HG03039 (cell line): ENCODE data around the gene JDP2.
"Not testable (repeated sequence)": the region's sequence is repeated elsewhere in the genome, so short reads cannot be mapped to it uniquely, and the experiment has no call there.

Experiments
- ATAC-seq: cut with Tn5 transposase; IDR thresholded peaks from one replicate; pipeline ENCODE4 v1.9.1; 2021; ENCODE audit warnings: mild to moderate bottlenecking, moderate library complexity; ENCODE audit not compliant: unreplicated experiment

JDP2 gene

GRCh38 chr14:75427482-75428229 lies at the start of gene JDP2:
Gene JDP2 (plus strand): TSS chr14:75428022. CDS start chr14:75437921, 9,899 bp downstream.
- ATAC-seq, result peak; percentile 43

- ATAC-seq, result no peak
Measured at GRCh38 chr14:75379246-75379929, 48.4 kb upstream of the JDP2 start.

GRCh38 chr14:75379930-75380270 lies 47.9 kb upstream of the JDP2 start:
- no peak for ATAC-seq

- ATAC-seq, result no peak
Measured at GRCh38 chr14:75380656-75381055, 47.2 kb upstream of the JDP2 start.

GRCh38 chr14:75381642-75382041 lies 46.2 kb upstream of the JDP2 start:
- no peak for ATAC-seq

- ATAC-seq, result not testable (repeated sequence)
Measured at GRCh38 chr14:75383219-75383618, 44.6 kb upstream of the JDP2 start.

DNA sequence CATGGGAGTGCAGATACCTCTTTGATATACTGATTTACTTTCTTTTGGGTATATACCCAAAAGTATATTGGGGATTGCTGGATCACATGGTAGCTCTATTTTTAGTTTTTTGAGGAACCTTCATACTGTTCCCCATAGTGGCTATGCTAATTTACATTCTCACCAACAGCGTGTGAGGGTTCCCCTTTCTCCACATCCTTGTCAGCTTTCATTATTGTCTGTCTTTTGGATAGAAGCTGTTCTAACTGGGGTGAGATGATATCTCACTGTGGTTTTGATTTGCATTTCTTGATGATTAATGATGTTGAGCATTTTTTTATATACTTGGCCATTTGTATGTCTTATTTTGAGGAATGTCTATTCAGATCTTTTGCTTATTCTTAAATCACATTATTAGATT lies 44.1 kb upstream of the JDP2 start:
- ATAC-seq, result no peak

- ATAC-seq, result no peak
Measured at GRCh38 chr14:75389679-75390078, 38.1 kb upstream of the JDP2 start.

DNA sequence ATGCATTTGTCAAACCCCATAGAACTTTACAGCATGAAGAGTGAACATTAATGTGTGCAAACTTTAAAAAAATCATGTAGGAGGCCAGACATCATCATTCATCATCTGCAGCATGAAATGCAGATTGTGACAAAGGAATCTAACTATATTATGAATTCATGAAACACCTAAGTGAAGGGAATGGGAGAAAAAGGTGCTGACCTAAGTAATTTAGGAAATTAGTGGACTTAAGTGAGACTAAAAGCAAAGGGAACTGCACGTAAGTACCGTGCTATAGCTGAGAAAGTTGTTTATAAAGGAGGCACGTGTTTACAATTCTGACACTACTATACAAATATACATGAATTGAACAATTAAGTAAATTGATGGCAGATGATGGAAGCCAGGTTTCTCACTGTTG lies 37.6 kb upstream of the JDP2 start:
- ATAC-seq, result no peak

- no peak for ATAC-seq
Measured at GRCh38 chr14:75391953-75392352, 35.9 kb upstream of the JDP2 start.

GRCh38 chr14:75392686-75393641 lies 34.9 kb upstream of the JDP2 start:
- ATAC-seq, result no peak

GRCh38 chr14:75393794-75394193 lies 34.0 kb upstream of the JDP2 start:
- ATAC-seq, result no peak

DNA sequence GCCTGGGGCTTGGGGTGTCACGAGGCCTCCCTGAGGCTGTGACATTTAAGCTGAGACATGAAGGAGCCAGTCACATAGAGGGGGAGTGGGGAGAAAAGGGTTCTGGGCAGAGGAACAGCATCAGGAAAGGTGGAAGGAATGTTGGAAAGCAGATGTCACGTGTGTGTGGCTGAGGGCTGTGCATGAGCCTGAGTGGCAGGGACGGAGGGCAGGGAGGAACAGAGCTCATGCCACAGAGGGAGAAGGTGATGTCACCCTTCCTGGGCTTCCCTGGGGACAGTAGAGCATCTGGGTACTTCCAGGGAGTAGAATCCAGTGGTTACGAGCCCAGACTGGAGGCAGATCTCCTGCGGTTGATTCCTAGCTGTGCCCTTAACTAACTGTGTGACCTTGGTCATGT lies 32.0 kb upstream of the JDP2 start:
- no peak for ATAC-seq

GRCh38 chr14:75399321-75399720 lies 28.5 kb upstream of the JDP2 start:
- ATAC-seq, result no peak

GRCh38 chr14:75399843-75400775 lies 27.7 kb upstream of the JDP2 start:
- no peak for ATAC-seq

GRCh38 chr14:75401361-75401760 lies 26.5 kb upstream of the JDP2 start:
- ATAC-seq, result no peak

DNA sequence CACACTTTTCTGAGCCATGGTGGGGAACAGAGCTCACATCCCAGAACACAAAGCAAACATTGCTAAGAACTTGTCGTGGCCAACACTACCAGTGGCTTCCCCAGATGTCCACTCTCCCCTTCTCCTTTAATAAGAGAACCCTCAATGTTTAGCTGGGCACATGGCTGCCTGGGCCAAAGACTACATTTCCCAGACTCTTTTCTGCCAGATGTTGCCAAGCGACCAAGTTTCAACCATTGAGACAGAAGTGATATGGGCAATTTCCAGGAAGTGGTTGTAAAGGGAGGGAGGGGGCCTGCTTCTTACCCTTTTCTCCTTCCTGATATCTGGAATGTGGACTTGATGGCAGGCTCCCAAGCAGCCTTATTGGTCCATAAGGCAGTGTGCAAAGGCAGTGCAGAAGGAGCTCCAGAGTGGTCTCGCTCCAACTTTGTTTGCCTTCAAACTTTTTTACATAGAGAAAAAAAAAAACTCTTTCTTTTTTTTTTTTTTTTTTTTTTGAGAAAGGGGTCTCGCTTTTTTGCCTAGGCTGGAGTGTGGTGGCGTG lies 24.9 kb upstream of the JDP2 start:
- ATAC-seq, result no peak

GRCh38 chr14:75404847-75405246 lies 23.0 kb upstream of the JDP2 start:
- ATAC-seq, result no peak

GRCh38 chr14:75406102-75406501 lies 21.7 kb upstream of the JDP2 start:
- ATAC-seq, result no peak

GRCh38 chr14:75406856-75407255 lies 21.0 kb upstream of the JDP2 start:
- ATAC-seq, result no peak
